HCT116 (cell line): ENCODE data around the gene OR56A5. TPM values are rescaled to one million over a fixed set of nuclear protein-coding genes. Genes with fewer than 3 reads are reported as not detected.
A peak's percentile ranks its signal among the peaks of the same experiment; 100 is the strongest.

Experiments used
- ATAC-seq: fragments of 200-7000 bp; cut with Tn5 transposase; 2 replicates; pipeline ENCODE4 v1.9.1; 2020; ENCODE audit warnings: mild to moderate bottlenecking, moderate library complexity
- BruUV-seq: library from RNA; stranded (reverse); fragments of 400-500 nt; replicated peaks from 2 replicates; lab custom pipeline; 2021; lab: Mats Ljungman, UMichigan
- CTCF ChIA-PET: fragments of 300-600 bp; sonication (Branson Sonifier 250); formaldehyde crosslinking; loops from one replicate; lab custom pipeline; 2021; ENCODE audit warnings: antibody characterized with exemption; lab: Charles Lee
- POLR2A ChIA-PET: fragments of 300-600, 350-600 bp; sonication (Branson Sonifier 250); formaldehyde crosslinking; loops from one replicate; lab custom pipeline; 2021; ENCODE audit warnings: antibody characterized with exemption; lab: Charles Lee
- RAD21 ChIA-PET, 2 experiments: fragments of 300-600 bp; sonication (Branson Sonifier 250); formaldehyde crosslinking; loops; one replicate each; lab custom pipeline; 2023; ENCODE audit warnings: low total read pairs in 2 of 2; ENCODE audit not compliant: uncharacterized antibody in 2 of 2, unreplicated experiment in 2 of 2, low non-redundant PET in 1 of 2; lab: Charles Lee
- DNase-seq: peaks from one replicate; pipeline ENCODE4 v3.0.0-alpha.2; 2010; ENCODE audit warnings: low read depth, low spot score
- H2AFZ ChIP-seq: fragments of 200-600 bp; shearing (Covaris generic), sonication (generic); 2 replicates; pipeline ENCODE4 v1.6.1; 2017; ENCODE audit warnings: low read depth, mixed run types, mixed read lengths, antibody characterized with exemption, low read length; ENCODE audit not compliant: poor library complexity, severe bottlenecking
- H3K27ac ChIP-seq: 2 replicates; pipeline ENCODE4 v1.5.1; 2012; ENCODE audit warnings: low read depth, low read length
- H3K27me3 ChIP-seq: fragments of 200-600 bp; sonication (generic); 2 replicates; pipeline ENCODE4 v1.6.1; 2016; ENCODE audit warnings: mixed run types, low read length, mixed read lengths; ENCODE audit not compliant: insufficient read depth
- H3K36me3 ChIP-seq, 2 experiments: fragments of 200-500 bp in 1 of 2; fragments of 200-600 bp in 1 of 2; sonication (Bioruptor generic) in 1 of 2; sonication (generic) in 1 of 2; 2 replicates each; pipeline versions ENCODE4 v1.5.1 to v1.6.1; 2014 to 2016; ENCODE audit warnings: low read length in 2 of 2, inconsistent platforms in 1 of 2, mixed read lengths in 1 of 2, mixed run types in 1 of 2; ENCODE audit not compliant: insufficient read depth in 2 of 2, control insufficient read depth in 1 of 2
- H3K4me1 ChIP-seq, 2 experiments: fragments of 200-600 bp in 1 of 2; sonication (generic) in 1 of 2; 2 replicates each; pipeline versions ENCODE4 v1.5.1 to v1.6.1; 2012 to 2017; ENCODE audit warnings: low read length in 2 of 2, inconsistent platforms in 1 of 2, mild to moderate bottlenecking in 1 of 2, mixed read lengths in 1 of 2, mixed run types in 1 of 2, moderate library complexity in 1 of 2; ENCODE audit not compliant: insufficient read depth in 2 of 2, control insufficient read depth in 1 of 2
- H3K4me2 ChIP-seq: fragments of 200-600 bp; sonication (generic); 2 replicates; pipeline ENCODE4 v1.6.1; 2017; ENCODE audit warnings: mixed run types, low read length, mixed read lengths
- H3K4me3 ChIP-seq, 2 experiments: fragments of 200-600 bp in 1 of 2; sonication (generic) in 1 of 2; replicated peaks in 1 of 2; 2 replicates each; pipeline ENCODE4 v1.5.1; 2011 to 2016; ENCODE audit warnings: low read length in 2 of 2, control low read depth in 1 of 2, low read depth in 1 of 2, mild to moderate bottlenecking in 1 of 2, mixed read lengths in 1 of 2, mixed run types in 1 of 2
- H3K79me2 ChIP-seq: fragments of 200-600 bp; sonication (generic); 2 replicates; pipeline ENCODE4 v1.6.1; 2017; ENCODE audit warnings: mild to moderate bottlenecking, mixed run types, low read length, moderate library complexity, mixed read lengths; ENCODE audit not compliant: insufficient read depth
- H3K9ac ChIP-seq: fragments of 200-600 bp; sonication (generic); 2 replicates; pipeline ENCODE4 v1.6.1; 2016; ENCODE audit warnings: low read length, mixed read lengths
- H3K9me2 ChIP-seq: fragments of 200-600 bp; sonication (generic), shearing (Covaris generic); 2 replicates; pipeline ENCODE4 v1.6.1; 2017; ENCODE audit warnings: mixed run types, mild to moderate bottlenecking, moderate library complexity; ENCODE audit not compliant: insufficient read depth
- H3K9me3 ChIP-seq, 2 experiments: fragments of 200-500 bp in 1 of 2; fragments of 200-600 bp in 1 of 2; sonication (Bioruptor generic) in 1 of 2; sonication (generic) in 1 of 2; 2 replicates each; pipeline ENCODE4 v1.6.1; 2014 to 2017; ENCODE audit warnings: low read length in 2 of 2, mixed read lengths in 2 of 2, inconsistent platforms in 1 of 2, low read depth in 1 of 2, mild to moderate bottlenecking in 1 of 2, mixed run types in 1 of 2, moderate library complexity in 1 of 2; ENCODE audit not compliant: control insufficient read depth in 1 of 2, insufficient read depth in 1 of 2
- H4K20me1 ChIP-seq: fragments of 200-600 bp; sonication (generic), shearing (Covaris generic); 2 replicates; pipeline ENCODE4 v1.6.1; 2017; ENCODE audit warnings: mixed run types, mild to moderate bottlenecking, moderate library complexity; ENCODE audit not compliant: insufficient read depth
- CBX3 ChIP-seq: IDR thresholded peaks from 2 replicates; pipeline ENCODE4 v1.6.1; 2012; ENCODE audit warnings: low read depth
- JUND ChIP-seq: IDR thresholded peaks from 2 replicates; pipeline ENCODE4 v1.6.1; 2012
- intact Hi-C: fragments of 100-400 bp; cut with micrococcal nuclease; formaldehyde crosslinking; loops from 2 replicates; pipeline ENCODE4 v1.10.0; 2022
- total RNA-seq: library from RNA; stranded (reverse); gene quantifications from one replicate; pipeline ENCODE4 v1.2.1, GENCODE V29; 2021; ENCODE audit not compliant: unreplicated experiment

The OR56A5 gene
- total RNA-seq, 1 experiment from 2014 or later = not detected

- H3K27me3 ChIP-seq = peaks cover 7% of the 10 kb centered on the region; the same call in 1 of the 2 replicates
- no peaks in the 10 kb centered on the region for H4K20me1 ChIP-seq
- H3K4me2 ChIP-seq = 0 out of 2 replicates have a peak overlapping the region, but pooled peaks have one; percentile 23
- ChIA-PET POLR2A (no interaction called here), RAD21 (no interaction called here), CTCF (interaction anchor here (1.0 kb wide), 1 partner anchor 32 kb away, joined by 3 read pairs; no protein-coding TSS in a partner anchor)
- TF ChIP-seq CBX3 (no peak), JUND (0 out of 2 replicates have a peak, but pooled peaks have one; percentile 11)
- peak overlapping the region; percentile 9 for H2AFZ ChIP-seq
- H3K36me3 ChIP-seq = no peaks in the 10 kb centered on the region
- peaks cover 0 to 11% of the 10 kb centered on the region in 2 experiments; a peak in 2 of 4 replicates for H3K4me1 ChIP-seq
- DNase-seq (peak; percentile 2), ATAC-seq (peak; percentile 50)
- H3K4me3 ChIP-seq = no peak overlapping the region
- no peaks in the 10 kb centered on the region for H3K9me2 ChIP-seq
- H3K9ac ChIP-seq = no peak overlapping the region
- BruUV-seq = no TSS peak
- no peaks in the 10 kb centered on the region for H3K79me2 ChIP-seq
- intact Hi-C loops = no loop called here
- no peaks in the 10 kb centered on the region for H3K9me3 ChIP-seq
- no peak overlapping the region for H3K27ac ChIP-seq
Observed at GRCh38 chr11:5922749-5923426, 45.4 kb downstream of the OR56A5 start.

Other genes starting within 250 kb of the OR56A5 start
- not detected for gene OR56B1, start 232.0 kb downstream of the OR56A5 start, total RNA-seq
- gene OR52N4, start 214.3 kb downstream of the OR56A5 start, total RNA-seq = not detected
- not detected for gene OR52N5, start 185.1 kb downstream of the OR56A5 start, total RNA-seq
- not detected for gene OR52N1, start 177.2 kb downstream of the OR56A5 start, total RNA-seq
- gene OR52N2, start 159.6 kb downstream of the OR56A5 start, total RNA-seq = not detected
- gene OR52E6, start 126.6 kb downstream of the OR56A5 start, total RNA-seq = not detected
- gene OR52E8, start 110.8 kb downstream of the OR56A5 start, total RNA-seq = not detected
- not detected for gene OR52E4, start 87.9 kb downstream of the OR56A5 start, total RNA-seq
- not detected for gene OR52E5, start 75.3 kb downstream of the OR56A5 start, total RNA-seq
- not detected for gene OR56A3, start 26.2 kb downstream of the OR56A5 start, total RNA-seq
- not detected for gene OR52L1, start 18.5 kb upstream of the OR56A5 start, total RNA-seq
- not detected for gene OR56A4, start 38.5 kb upstream of the OR56A5 start, total RNA-seq
- not detected for gene OR56A1, start 62.3 kb upstream of the OR56A5 start, total RNA-seq
- not detected for gene OR56B4, start 139.2 kb upstream of the OR56A5 start, total RNA-seq
- gene OR52B2, start 201.8 kb upstream of the OR56A5 start, total RNA-seq = not detected
- gene OR52W1, start 230.7 kb upstream of the OR56A5 start, total RNA-seq = not detected
- not detected for gene C11orf42, start 237.1 kb upstream of the OR56A5 start, total RNA-seq